Measurements from ENCODE around the gene POLR1B.
"Not testable (repeated sequence)": the region's sequence is repeated elsewhere in the genome, so short reads cannot be mapped to it uniquely, and the experiment has no call there.

Gene POLR1B, protein sequence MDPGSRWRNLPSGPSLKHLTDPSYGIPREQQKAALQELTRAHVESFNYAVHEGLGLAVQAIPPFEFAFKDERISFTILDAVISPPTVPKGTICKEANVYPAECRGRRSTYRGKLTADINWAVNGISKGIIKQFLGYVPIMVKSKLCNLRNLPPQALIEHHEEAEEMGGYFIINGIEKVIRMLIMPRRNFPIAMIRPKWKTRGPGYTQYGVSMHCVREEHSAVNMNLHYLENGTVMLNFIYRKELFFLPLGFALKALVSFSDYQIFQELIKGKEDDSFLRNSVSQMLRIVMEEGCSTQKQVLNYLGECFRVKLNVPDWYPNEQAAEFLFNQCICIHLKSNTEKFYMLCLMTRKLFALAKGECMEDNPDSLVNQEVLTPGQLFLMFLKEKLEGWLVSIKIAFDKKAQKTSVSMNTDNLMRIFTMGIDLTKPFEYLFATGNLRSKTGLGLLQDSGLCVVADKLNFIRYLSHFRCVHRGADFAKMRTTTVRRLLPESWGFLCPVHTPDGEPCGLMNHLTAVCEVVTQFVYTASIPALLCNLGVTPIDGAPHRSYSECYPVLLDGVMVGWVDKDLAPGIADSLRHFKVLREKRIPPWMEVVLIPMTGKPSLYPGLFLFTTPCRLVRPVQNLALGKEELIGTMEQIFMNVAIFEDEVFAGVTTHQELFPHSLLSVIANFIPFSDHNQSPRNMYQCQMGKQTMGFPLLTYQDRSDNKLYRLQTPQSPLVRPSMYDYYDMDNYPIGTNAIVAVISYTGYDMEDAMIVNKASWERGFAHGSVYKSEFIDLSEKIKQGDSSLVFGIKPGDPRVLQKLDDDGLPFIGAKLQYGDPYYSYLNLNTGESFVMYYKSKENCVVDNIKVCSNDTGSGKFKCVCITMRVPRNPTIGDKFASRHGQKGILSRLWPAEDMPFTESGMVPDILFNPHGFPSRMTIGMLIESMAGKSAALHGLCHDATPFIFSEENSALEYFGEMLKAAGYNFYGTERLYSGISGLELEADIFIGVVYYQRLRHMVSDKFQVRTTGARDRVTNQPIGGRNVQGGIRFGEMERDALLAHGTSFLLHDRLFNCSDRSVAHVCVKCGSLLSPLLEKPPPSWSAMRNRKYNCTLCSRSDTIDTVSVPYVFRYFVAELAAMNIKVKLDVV

DNA sequence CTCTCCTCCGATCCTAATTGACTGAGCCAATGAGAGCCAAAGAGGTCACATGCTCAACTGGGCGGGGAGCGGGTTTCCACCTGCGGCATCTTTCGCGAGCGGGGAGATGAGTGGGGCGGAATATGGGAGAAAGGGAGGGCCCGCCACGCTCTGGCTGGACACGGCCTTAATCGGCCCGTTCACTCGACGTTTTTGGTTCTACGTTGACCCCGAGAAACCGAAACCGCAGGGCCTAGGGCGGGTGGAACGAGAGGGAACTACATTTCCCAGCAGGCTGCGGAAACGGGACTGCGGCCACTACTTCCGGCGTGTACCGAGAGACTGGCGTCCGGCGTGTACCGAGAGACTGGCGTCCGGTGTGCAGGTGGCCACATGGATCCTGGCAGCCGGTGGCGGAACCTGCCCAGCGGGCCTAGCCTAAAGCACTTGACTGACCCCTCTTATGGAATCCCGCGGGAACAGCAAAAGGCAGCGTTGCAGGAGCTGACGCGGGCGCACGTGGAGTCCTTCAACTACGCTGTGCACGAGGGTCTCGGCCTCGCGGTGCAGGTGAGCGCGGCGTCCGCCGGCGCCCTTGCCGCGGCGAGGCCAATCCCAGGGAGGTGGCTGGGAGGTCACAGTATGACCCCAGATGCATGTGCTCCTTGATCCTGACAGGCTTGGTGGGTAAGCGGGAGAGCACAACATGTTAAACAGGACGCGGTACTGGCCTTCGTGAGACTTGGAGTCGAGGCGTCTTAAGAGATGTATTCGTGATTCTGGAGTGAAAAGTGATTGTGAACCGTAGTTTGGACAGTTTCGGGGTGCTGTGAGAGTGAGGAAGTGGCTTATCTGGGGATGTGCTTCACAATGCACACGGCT, at the start of gene POLR1B:
TSS of gene POLR1B (plus strand) at position 343 of the 861 bp plus-strand sequence. CDS start at position 373, 30 bp downstream.
- DNase-seq (ENCODE audit: low read depth in 3 of 3): peak; percentile 48 to 62 (median 62)

DNA sequence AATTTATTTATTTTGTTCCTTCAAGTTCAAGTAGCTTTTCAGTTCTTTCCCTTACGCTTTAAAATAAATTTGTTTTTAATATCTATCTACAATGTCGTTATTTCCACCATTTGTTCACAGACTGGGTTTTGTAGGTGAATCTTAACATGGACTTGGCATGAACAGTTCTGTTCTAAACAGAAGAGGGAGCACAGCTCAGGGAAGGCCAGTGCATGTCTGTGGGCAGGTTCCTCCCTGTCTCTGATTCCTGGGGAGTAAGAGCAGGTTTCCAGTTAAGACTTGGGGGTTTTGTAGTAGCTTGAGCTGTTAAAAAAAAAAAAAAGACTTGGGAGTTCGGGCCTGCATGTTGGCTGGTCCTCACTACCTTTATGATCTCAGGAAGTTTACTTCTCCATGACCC, 49.2 kb upstream of the POLR1B start:
- no peak for DNase-seq (ENCODE audit: low read depth in 3 of 3)

DNA sequence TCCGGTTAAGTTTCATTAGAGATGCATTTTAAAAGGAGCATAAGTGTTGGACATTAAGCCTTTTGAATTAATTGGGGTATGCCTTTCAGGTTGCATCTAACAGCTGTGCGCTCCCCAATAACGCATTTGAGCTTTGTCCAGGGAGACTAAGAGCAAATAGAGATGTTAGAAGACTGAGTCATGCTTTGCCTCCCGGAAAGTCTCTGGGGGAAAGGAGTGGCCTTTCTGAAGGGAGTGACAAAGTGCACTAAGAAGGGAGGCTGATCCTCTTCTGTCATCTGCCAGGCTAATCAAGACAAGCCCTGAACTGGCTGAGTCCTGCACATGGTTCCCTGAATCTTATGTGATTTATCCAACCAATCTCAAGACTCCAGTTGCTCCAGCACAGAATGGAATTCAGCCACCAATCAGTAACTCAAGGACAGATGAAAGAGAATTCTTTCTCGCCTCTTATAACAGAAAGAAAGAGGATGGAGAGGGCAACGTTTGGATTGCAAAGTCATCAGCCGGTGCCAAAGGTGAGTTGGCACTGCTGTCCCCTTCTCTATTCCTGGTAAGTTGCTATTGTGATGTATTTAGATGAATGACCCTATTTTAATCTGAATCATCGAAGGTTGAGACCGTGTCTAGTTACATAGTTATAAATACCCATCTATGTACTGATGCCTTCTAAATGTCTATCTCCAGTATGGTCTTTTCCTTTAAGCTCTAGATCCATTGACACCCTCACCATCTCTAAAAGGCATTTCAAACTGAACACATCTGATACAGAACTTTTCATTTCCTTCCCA, 48.2 kb upstream of the POLR1B start:
- DNase-seq (ENCODE audit: low read depth in 3 of 3): no peak

GRCh38 chr2:112494828-112495227, 47.4 kb upstream of the POLR1B start:
- DNase-seq (ENCODE audit: low read depth in 3 of 3): no peak

DNA sequence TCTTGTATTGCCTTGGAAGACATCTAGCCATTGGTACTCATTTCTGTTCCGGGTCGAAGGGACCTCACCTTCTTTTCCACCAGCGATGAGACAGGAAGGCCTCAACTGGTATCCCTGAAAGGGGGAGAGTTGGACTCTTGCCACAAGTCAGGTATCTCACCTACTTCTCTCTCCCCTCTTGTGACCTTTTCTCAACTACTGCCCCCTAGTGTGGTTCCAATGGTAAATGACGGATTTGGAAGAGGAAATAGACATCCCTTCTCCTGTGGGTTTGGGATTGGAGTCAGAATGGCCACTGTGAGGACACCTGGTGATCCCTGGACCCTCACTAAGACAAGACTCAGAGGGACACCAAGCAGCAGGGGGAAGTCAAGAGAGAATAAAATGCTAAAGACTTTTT, 46.4 kb upstream of the POLR1B start:
- DNase-seq (ENCODE audit: low read depth in 3 of 3): not testable (repeated sequence)

GRCh38 chr2:112500850-112501484, 41.3 kb upstream of the POLR1B start:
- DNase-seq (ENCODE audit: low read depth in 3 of 3): peak in 2 of 3 experiments; percentile 15 to 20

- not testable (repeated sequence) for DNase-seq (ENCODE audit: low read depth in 3 of 3)
These were observed 32.8 kb upstream of the POLR1B start for GRCh38 chr2:112509239-112509998.

- DNase-seq (ENCODE audit: low read depth in 3 of 3): no peak
These were observed 25.5 kb upstream of the POLR1B start for GRCh38 chr2:112516801-112517200.

DNA sequence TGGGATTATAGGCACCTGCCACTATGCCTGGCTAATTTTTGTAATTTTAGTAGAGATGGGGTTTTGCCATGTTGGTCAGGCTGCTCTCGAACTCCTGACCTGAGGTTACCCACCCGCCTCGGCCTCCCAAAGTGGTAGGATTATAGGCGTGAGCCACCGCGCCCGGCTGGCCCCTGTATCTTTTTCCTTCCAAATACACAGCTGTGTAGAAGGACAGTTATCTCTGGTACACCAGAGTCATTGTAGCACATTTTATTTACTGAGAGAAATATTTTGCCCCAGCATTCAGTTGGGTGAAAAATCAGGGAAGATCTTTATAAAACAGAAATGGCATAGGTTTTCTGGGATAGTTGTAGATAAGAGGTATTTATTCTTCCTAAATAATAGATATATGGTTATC, 23.5 kb upstream of the POLR1B start:
- no peak for DNase-seq (ENCODE audit: low read depth in 3 of 3)

DNA sequence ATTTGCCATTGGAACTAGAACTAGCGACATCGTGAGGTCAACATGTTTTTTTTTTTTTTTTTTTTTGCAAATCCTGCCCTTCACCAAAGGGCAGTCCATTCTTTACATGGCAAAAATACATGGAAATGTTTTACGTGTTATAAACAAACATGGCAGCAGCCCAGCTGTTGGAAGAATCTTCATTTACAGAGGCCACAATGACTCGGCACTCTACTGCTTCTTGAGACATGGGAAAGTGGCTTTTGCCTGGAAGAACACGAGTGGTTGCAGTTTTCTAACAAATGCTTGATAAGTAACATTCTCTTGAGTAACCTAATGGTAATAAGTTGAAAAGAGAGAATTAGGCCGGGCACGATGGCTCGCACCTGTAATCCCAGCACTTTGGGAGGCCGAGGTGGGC, 22.8 kb upstream of the POLR1B start:
- DNase-seq (ENCODE audit: low read depth in 3 of 3): no peak

DNA sequence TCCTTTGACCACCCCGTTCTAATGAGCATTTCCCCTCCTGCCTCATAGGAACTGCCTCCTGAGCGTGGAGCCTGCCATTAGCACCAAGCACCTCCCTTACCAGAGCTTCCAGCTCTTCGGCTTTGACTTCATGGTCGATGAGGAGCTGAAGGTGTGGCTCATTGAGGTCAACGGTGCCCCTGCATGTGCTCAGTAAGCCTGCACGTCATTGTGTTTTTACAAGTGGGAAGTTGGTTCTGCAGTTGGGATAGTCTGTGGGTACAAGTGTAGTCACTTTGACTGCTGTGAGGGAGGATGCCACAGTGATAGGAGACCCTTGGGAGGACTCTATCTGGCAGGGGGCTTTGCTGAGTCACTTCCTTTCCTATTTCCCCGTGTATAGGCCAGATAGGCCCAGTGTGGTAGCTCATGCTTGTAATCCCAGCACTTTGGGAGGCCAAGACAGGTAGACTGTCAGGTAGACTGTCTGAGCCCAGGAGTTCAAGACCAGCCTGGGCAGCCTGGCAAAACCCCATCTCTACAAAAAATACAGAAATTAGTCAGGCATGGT, 22.0 kb upstream of the POLR1B start:
- no peak for DNase-seq (ENCODE audit: low read depth in 3 of 3)

- no peak for DNase-seq (ENCODE audit: low read depth in 3 of 3)
These were observed 18.9 kb upstream of the POLR1B start for GRCh38 chr2:112523291-112523777.

- DNase-seq (ENCODE audit: low read depth in 3 of 3): not testable (repeated sequence)
These were observed 18.0 kb upstream of the POLR1B start for GRCh38 chr2:112524276-112524675.

DNA sequence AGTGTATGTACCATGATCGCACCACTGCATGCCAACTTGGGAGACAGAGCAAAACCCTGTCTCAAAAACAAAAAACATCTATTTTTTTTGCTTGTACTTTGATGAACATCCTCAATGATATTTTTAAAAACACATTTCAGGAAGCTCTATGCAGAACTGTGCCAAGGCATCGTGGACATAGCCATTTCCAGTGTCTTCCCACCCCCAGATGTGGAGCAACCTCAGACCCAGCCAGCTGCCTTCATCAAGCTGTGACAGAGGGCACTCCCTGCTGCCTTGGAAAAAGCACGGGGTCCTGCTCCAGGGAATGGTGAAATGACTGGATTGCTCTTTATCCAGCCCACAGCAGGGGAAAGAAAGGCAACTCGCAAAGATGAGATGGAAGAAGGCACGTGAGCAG, 13.7 kb upstream of the POLR1B start:
- DNase-seq (ENCODE audit: low read depth in 3 of 3): no peak

DNA sequence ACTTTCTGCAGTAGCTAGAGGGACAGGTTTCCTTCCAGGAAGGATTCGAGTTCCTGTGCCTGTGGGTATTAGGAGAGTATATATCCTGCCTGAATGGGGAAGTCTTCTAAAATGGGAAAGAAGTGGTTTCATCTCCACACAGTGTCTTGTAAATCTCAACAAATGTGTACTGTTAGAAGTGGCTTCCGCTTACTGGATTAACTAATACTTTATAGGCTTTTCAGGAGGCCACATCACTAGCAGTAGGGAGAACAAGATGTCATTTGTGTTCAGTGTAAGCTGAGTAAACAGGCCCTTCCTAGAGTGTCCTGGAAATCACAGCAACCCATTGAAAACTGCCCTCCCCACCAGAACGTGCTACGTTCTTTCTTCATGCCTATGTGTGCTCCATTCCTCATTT, 12.5 kb upstream of the POLR1B start:
- no peak for DNase-seq (ENCODE audit: low read depth in 3 of 3)

- no peak for DNase-seq (ENCODE audit: low read depth in 3 of 3)
These were observed 11.5 kb upstream of the POLR1B start for GRCh38 chr2:112530728-112531127.

DNA sequence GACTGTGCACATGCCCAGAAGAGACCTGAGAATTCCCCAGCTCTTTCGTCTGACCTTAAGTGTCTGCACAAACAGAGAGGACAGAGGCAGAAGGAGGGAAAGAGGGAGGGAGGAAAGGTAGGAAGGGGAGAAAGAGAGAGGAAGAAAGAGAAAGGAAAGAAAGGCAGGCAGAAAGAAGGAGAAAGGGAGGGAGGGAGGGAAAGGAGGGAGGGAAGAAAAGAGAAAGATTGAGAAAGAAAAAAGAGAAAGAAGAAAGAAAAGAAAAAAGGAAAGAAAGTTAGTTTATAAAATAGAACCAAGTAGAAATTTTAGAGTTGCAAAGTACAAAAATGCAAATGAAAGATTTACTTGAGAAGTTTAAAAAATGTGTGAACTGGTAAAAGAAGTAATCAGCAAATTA, 7.4 kb upstream of the POLR1B start:
- DNase-seq (ENCODE audit: low read depth in 3 of 3): no peak

GRCh38 chr2:112536665-112537064, 5.6 kb upstream of the POLR1B start:
- DNase-seq (ENCODE audit: low read depth in 3 of 3): not testable (repeated sequence)

DNA sequence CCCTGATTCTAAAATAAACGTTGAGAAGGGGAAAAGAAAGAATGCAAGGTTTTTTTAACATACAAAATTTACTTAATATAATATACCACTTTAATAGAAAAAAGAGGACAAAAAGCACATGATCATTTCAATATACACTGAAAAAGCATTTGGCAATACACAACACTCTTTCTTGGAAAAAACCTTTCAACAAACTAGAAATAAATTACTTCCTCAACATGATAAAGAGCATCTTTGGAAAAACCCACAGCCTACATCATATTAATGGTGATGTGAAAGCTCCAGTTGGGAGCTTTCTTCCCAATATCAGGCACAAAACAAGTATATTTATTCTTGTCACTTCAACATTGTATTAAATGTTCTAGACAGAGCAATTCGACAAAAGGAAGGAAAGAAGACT, 3.0 kb upstream of the POLR1B start:
- DNase-seq (ENCODE audit: low read depth in 3 of 3): no peak

Measured in stimulated activated CD4-positive, alpha-beta T cell treated with anti-CD3 and anti-CD28 coated beads, TNF-alpha, amount 100 ng/mL, for 4 hours (primary cell).